PC-3 (cell line): Measurements from ENCODE around the gene MPP2. TPM values are rescaled to one million over a fixed set of nuclear protein-coding genes. Genes with fewer than 3 reads are reported as not detected.

ENCODE experiments used
- ATAC-seq: fragments of 200-7000 bp; cut with Tn5 transposase; 2 replicates; pipeline ENCODE4 v1.9.1; 2020; ENCODE audit warnings: mild to moderate bottlenecking, moderate library complexity
- BruUV-seq: library from RNA; stranded (reverse); fragments of 400-500 nt; replicated peaks from 2 replicates; lab custom pipeline; 2021; lab: Mats Ljungman, UMichigan
- CTCF ChIA-PET: fragments of 300-600 bp; sonication (Branson Sonifier 250); formaldehyde crosslinking; loops from one replicate; lab custom pipeline; 2022; ENCODE audit warnings: antibody characterized with exemption; lab: Charles Lee
- POLR2A ChIA-PET: fragments of 300-600 bp; sonication (Branson Sonifier 250); formaldehyde crosslinking; loops from one replicate; lab custom pipeline; 2022; ENCODE audit warnings: antibody characterized with exemption; ENCODE audit not compliant: unreplicated experiment; lab: Charles Lee
- DNase-seq: peaks from one replicate; pipeline ENCODE4 v3.0.0-alpha.2; 2015
- H2AFZ ChIP-seq: fragments of 300-600 bp; sonication (generic); 2 replicates; pipeline ENCODE4 v1.6.0; 2016; ENCODE audit warnings: antibody characterized with exemption, low read length
- H3F3A ChIP-seq: fragments of 300-600 bp; sonication (generic); one replicate; pipeline ENCODE4 v1.6.0; 2017; ENCODE audit warnings: antibody characterized with exemption, low read length, control low read depth, mild to moderate bottlenecking; ENCODE audit not compliant: unreplicated experiment
- H3K27ac ChIP-seq: fragments of 300-600 bp; sonication (generic); 2 replicates; pipeline ENCODE4 v1.5.1; 2016; ENCODE audit warnings: mild to moderate bottlenecking, low read length
- H3K27me3 ChIP-seq: fragments of 300-600 bp; sonication (generic); 2 replicates; pipeline ENCODE4 v1.6.1; 2016; ENCODE audit warnings: low read length, mixed read lengths
- H3K36me3 ChIP-seq: fragments of 300-600 bp; sonication (generic); 2 replicates; pipeline ENCODE4 v1.6.1; 2016; ENCODE audit warnings: low read depth, mixed run types, low read length, mixed read lengths
- H3K4me1 ChIP-seq: fragments of 300-600 bp; sonication (generic); 2 replicates; pipeline ENCODE4 v1.5.1; 2016; ENCODE audit warnings: low read length; ENCODE audit not compliant: insufficient read depth
- H3K4me2 ChIP-seq: fragments of 300-600 bp; sonication (generic); 2 replicates; pipeline ENCODE4 v1.6.0; 2016; ENCODE audit warnings: low read length
- H3K4me3 ChIP-seq: fragments of 300-600 bp; sonication (generic); 2 replicates; pipeline ENCODE4 v1.5.1; 2016; ENCODE audit warnings: mild to moderate bottlenecking, low read length, mixed read lengths
- H3K79me2 ChIP-seq: fragments of 300-600 bp; sonication (generic); 2 replicates; pipeline ENCODE4 v1.6.1; 2017; ENCODE audit warnings: low read length, mixed read lengths
- H3K9ac ChIP-seq: fragments of 300-600 bp; sonication (generic); 2 replicates; pipeline ENCODE4 v1.6.0; 2016; ENCODE audit warnings: mild to moderate bottlenecking, low read length
- H3K9me2 ChIP-seq: fragments of 300-600 bp; sonication (generic); replicated peaks from 2 replicates; pipeline ENCODE4 v1.6.1; 2016; ENCODE audit warnings: mixed run types, low read length, mixed read lengths
- H3K9me3 ChIP-seq: fragments of 300-600 bp; sonication (generic); 2 replicates; pipeline ENCODE4 v1.6.1; 2016; ENCODE audit warnings: low read length, mixed read lengths
- H4K20me1 ChIP-seq: fragments of 300-600 bp; sonication (generic); 2 replicates; pipeline ENCODE4 v1.6.1; 2016; ENCODE audit warnings: low read length, mixed read lengths
- CTCF ChIP-seq: fragments of 300-600 bp; sonication (generic); conservative IDR thresholded peaks from 2 replicates; pipeline ENCODE4 v1.5.1; 2017; ENCODE audit warnings: antibody characterized with exemption, low read depth, mild to moderate bottlenecking, low read length
- EZH2 ChIP-seq: fragments of 300-600 bp; sonication (generic); IDR thresholded peaks from one replicate; pipeline ENCODE4 v1.6.1; 2017; ENCODE audit warnings: antibody characterized with exemption, mild to moderate bottlenecking, low read length; ENCODE audit not compliant: unreplicated experiment
- EZH2phosphoT487 ChIP-seq: fragments of 300-600 bp; sonication (generic); IDR thresholded peaks from 2 replicates; pipeline ENCODE4 v1.6.1; 2018; ENCODE audit warnings: mild to moderate bottlenecking, antibody characterized with exemption, low read length, borderline replicate concordance
- intact Hi-C: fragments of 100-400 bp; cut with micrococcal nuclease; formaldehyde crosslinking; loops from 2 replicates; pipeline ENCODE4 v1.9.0; 2023
- total RNA-seq: library from RNA; depleted of rRNA; stranded (reverse); fragments of >200 nt; gene quantifications from 2 replicates; pipeline ENCODE4 v1.2.3, GENCODE V29; 2014

Gene MPP2
- total RNA-seq, 1 experiment from 2014 or later = 8.2 TPM

- Histone ChIP-seq H3F3A (no peaks in the 10 kb centered on the region), H3K4me2 (no peak overlapping the region), H3K9me2 (no peaks in the 10 kb centered on the region), H2AFZ (no peak overlapping the region), H3K79me2 (no peaks in the 10 kb centered on the region), H4K20me1 (no peaks in the 10 kb centered on the region), H3K4me1 (no peaks in the 10 kb centered on the region), H3K27ac (no peak overlapping the region), H3K9ac (no peak overlapping the region), H3K9me3 (no peaks in the 10 kb centered on the region), H3K27me3 (peaks cover 37% of the 10 kb centered on the region), H3K4me3 (no peak overlapping the region), H3K36me3 (no peaks in the 10 kb centered on the region)
- TF ChIP-seq EZH2 (no peak), EZH2phosphoT487 (no peak), CTCF (no peak)
- ChIA-PET CTCF (no interaction called here), POLR2A (no interaction called here)
- DNase-seq (no peak), ATAC-seq (no peak)
- intact Hi-C loops = no loop called here
- BruUV-seq = no TSS peak
Measured at GRCh38 chr17:43905400-43905984, 1.8 kb downstream of the MPP2 start.

- H3K4me2 ChIP-seq = no peak overlapping the region
- no peak overlapping the region for H3K9ac ChIP-seq
- no peak for DNase-seq
- H3K9me3 ChIP-seq = no peaks in the 10 kb centered on the region
- ATAC-seq = no peak
- H2AFZ ChIP-seq = no peak overlapping the region
- no peaks in the 10 kb centered on the region for H3K9me2 ChIP-seq
- no peaks in the 10 kb centered on the region for H4K20me1 ChIP-seq
- H3K79me2 ChIP-seq = no peaks in the 10 kb centered on the region
- intact Hi-C loops = no loop called here
- no peaks in the 10 kb centered on the region for H3K36me3 ChIP-seq
- H3K27me3 ChIP-seq = peaks cover 19% of the 10 kb centered on the region
- no peaks in the 10 kb centered on the region for H3F3A ChIP-seq
- TF ChIP-seq EZH2phosphoT487 = no peak
- TF ChIP-seq CTCF = no peak
- TF ChIP-seq EZH2 = no peak
- H3K4me1 ChIP-seq = 0 out of 2 replicates have a peak, but pooled peaks cover 5% of the 10 kb centered on the region
- POLR2A ChIA-PET = no interaction called here
- CTCF ChIA-PET = no interaction called here
- no peak overlapping the region for H3K27ac ChIP-seq
- BruUV-seq = no TSS peak
- no peak overlapping the region for H3K4me3 ChIP-seq
Measured at GRCh38 chr17:43901861-43902589, 5.3 kb downstream of the MPP2 start.
